Trophoblast cell (in vitro differentiated cells and primary cell): ENCODE results near the gene PDCD2.

Experiments used
- DNase-seq, 2 donors: peaks; one replicate each; pipeline ENCODE4 v3.0.0-alpha.2; 2016
- H2AFZ ChIP-seq: 2 replicates; pipeline ENCODE4 v1.6.1; 2013; ENCODE audit warnings: low read length, moderate library complexity, mild to moderate bottlenecking; ENCODE audit not compliant: insufficient read depth, poor library complexity
- H2AK5ac ChIP-seq: 2 replicates; pipeline ENCODE4 v1.6.1; 2013; ENCODE audit warnings: mild to moderate bottlenecking, low read length
- H2BK120ac ChIP-seq: 2 replicates; pipeline ENCODE4 v1.6.1; 2013; ENCODE audit warnings: low read length, mild to moderate bottlenecking, moderate library complexity; ENCODE audit not compliant: insufficient read depth, poor library complexity
- H2BK12ac ChIP-seq: 2 replicates; pipeline ENCODE4 v1.6.1; 2013; ENCODE audit warnings: mild to moderate bottlenecking, low read length, moderate library complexity
- H2BK5ac ChIP-seq: 2 replicates; pipeline ENCODE4 v1.6.1; 2013; ENCODE audit warnings: low read length, low read depth, moderate library complexity, mild to moderate bottlenecking; ENCODE audit not compliant: poor library complexity
- H3K14ac ChIP-seq: 2 replicates; pipeline ENCODE4 v1.6.1; 2013; ENCODE audit warnings: mild to moderate bottlenecking, low read length
- H3K18ac ChIP-seq: 2 replicates; pipeline ENCODE4 v1.6.1; 2013; ENCODE audit warnings: mild to moderate bottlenecking, low read length
- H3K23ac ChIP-seq: 2 replicates; pipeline ENCODE4 v1.6.1; 2013; ENCODE audit warnings: low read length
- H3K27ac ChIP-seq: 2 replicates; pipeline ENCODE4 v1.5.1; 2013; ENCODE audit warnings: low read depth, mild to moderate bottlenecking, inconsistent platforms, low read length, moderate library complexity
- H3K27me3 ChIP-seq: 2 replicates; pipeline ENCODE4 v1.6.1; 2013; ENCODE audit warnings: inconsistent platforms, mild to moderate bottlenecking, low read length, moderate library complexity; ENCODE audit not compliant: insufficient read depth
- H3K36me3 ChIP-seq, 2 experiments: 1 replicate in 1 of 2; 2 replicates in 1 of 2; pipeline ENCODE4 v1.6.1; 2013; ENCODE audit warnings: low read length in 2 of 2, mild to moderate bottlenecking in 2 of 2, moderate library complexity in 1 of 2; ENCODE audit not compliant: insufficient read depth in 2 of 2, control insufficient read depth in 1 of 2
- H3K4ac ChIP-seq: 2 replicates; pipeline ENCODE4 v1.6.1; 2013; ENCODE audit warnings: low read depth, mild to moderate bottlenecking, low read length, moderate library complexity
- H3K4me1 ChIP-seq, 2 experiments: 1 replicate in 1 of 2; 2 replicates in 1 of 2; pipeline ENCODE4 v1.6.1; 2013; ENCODE audit warnings: low read length in 2 of 2, mild to moderate bottlenecking in 2 of 2, moderate library complexity in 1 of 2; ENCODE audit not compliant: insufficient read depth in 2 of 2, control insufficient read depth in 1 of 2
- H3K4me2 ChIP-seq: 2 replicates; pipeline ENCODE4 v1.6.1; 2013; ENCODE audit warnings: inconsistent platforms, mild to moderate bottlenecking, low read length, moderate library complexity
- H3K4me3 ChIP-seq: 2 replicates; pipeline ENCODE4 v1.5.1; 2013; ENCODE audit warnings: mild to moderate bottlenecking, low read depth, low read length, inconsistent platforms
- H3K79me1 ChIP-seq: one replicate; pipeline ENCODE4 v1.6.1; 2013; ENCODE audit warnings: low read length
- H3K79me2 ChIP-seq: 2 replicates; pipeline ENCODE4 v1.6.1; 2013; ENCODE audit warnings: low read length, mild to moderate bottlenecking; ENCODE audit not compliant: control insufficient read depth, insufficient read depth, poor library complexity
- H3K9ac ChIP-seq: 2 replicates; pipeline ENCODE4 v1.6.1; 2013; ENCODE audit warnings: mild to moderate bottlenecking, low read length
- H3K9me3 ChIP-seq: 2 replicates; pipeline ENCODE4 v1.6.1; 2013; ENCODE audit warnings: low read depth, mild to moderate bottlenecking, control low read depth, inconsistent platforms, low read length; ENCODE audit not compliant: insufficient read depth
- H4K12ac ChIP-seq: 2 replicates; pipeline ENCODE4 v1.6.1; 2013; ENCODE audit warnings: low read depth, mild to moderate bottlenecking, low read length, moderate library complexity
- H4K8ac ChIP-seq: 2 replicates; pipeline ENCODE4 v1.6.1; 2013; ENCODE audit warnings: low read depth, mild to moderate bottlenecking, low read length, moderate library complexity
- H4K91ac ChIP-seq: one replicate; pipeline ENCODE4 v1.6.1; 2013; ENCODE audit warnings: low read depth, mild to moderate bottlenecking, low read length, moderate library complexity
- whole genome bisulfite sequencing: extraction: QIAGEN DNeasy Blood & Tissue Kit; methylation state at CpG from one replicate; pipeline ENCODE4 v1.1.7; 2013; ENCODE audit warnings: missing lambda C conversion rate; ENCODE audit not compliant: insufficient read length, insufficient coverage; ENCODE audit errors: extremely low coverage; 5-methylcytosine and 5-hydroxymethylcytosine counted together

PDCD2 gene

DNA sequence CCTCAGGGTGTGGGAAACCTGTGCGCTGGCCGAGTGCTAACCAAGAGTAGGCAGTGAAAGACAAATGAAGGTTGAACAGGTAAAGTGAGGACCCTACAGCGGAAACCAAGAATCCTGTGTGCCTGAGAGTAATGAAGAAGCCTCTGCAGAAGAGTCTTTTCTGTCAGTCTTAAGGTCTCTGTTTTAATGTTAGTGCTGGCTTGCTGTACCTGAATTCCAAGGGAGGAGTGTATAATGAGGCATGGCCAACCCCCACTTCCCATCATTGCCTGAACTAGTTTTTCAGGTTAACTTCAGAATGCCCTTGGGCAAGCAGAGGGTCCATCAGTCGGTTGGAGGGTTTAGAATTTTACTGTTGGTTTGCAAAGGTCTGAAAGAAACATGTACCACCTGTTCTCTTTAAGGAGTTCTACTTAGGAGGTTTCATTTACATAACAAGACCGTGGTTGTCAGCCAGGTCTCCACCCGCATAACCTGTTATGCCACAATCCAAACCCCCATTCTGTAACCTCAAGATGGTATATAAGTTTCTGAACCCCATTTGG lies 589 bp upstream of the PDCD2 start:
- Histone ChIP-seq H3K9me3 (no peaks in the 10 kb centered on the region), H4K8ac (peak overlapping the region; percentile 96), H3K18ac (peak overlapping the region; percentile 93), H3K79me1 (peaks cover 9% of the 10 kb centered on the region), H2BK120ac (peak overlapping the region; percentile 93), H3K36me3 (peaks cover 4 to 13% of the 10 kb centered on the region in 2 experiments), H3K23ac (no peak overlapping the region), H3K14ac (peak overlapping the region; percentile 97), H3K27ac (peak overlapping the region; percentile 96), H4K91ac (peak overlapping the region; percentile 95), H4K12ac (peak overlapping the region; percentile 93), H3K79me2 (peaks cover 8% of the 10 kb centered on the region), H3K4me2 (peak overlapping the region; percentile 93), H3K4me3 (peak overlapping the region; percentile 98), H3K4ac (peak overlapping the region; percentile 92), H2BK5ac (peak overlapping the region; percentile 94), H3K9ac (peak overlapping the region; percentile 92), H2BK12ac (peak overlapping the region; percentile 93), H3K27me3 (no peaks in the 10 kb centered on the region), H3K4me1 (peaks cover 4 to 7% of the 10 kb centered on the region in 2 experiments), H2AFZ (peak overlapping the region; percentile 97), H2AK5ac (peak overlapping the region; percentile 88)
- peak in 1 of 2 donors; percentile 42 for DNase-seq
- WGBS: no CpG with 5 or more reads among the region's 6 CpGs

- no peak overlapping the region for H2BK5ac ChIP-seq
- WGBS: no CpG with 5 or more reads among the region's 12 CpGs
Measured at GRCh38 chr6:170583756-170584180, 669 bp downstream of the PDCD2 start.

GRCh38 chr6:170578909-170579308 lies 5.5 kb downstream of the PDCD2 start:
- Histone ChIP-seq H4K91ac (no peak overlapping the region), H3K9me3 (no peaks in the 10 kb centered on the region), H3K9ac (no peak overlapping the region), H2BK12ac (no peak overlapping the region), H3K79me2 (peaks cover under 1% of the 10 kb centered on the region), H3K23ac (no peak overlapping the region), H3K79me1 (peaks cover under 1% of the 10 kb centered on the region), H4K8ac (no peak overlapping the region), H2BK120ac (no peak overlapping the region), H2BK5ac (no peak overlapping the region), H3K27ac (no peak overlapping the region), H3K14ac (no peak overlapping the region), H3K4me2 (no peak overlapping the region), H2AFZ (no peak overlapping the region), H3K18ac (no peak overlapping the region), H2AK5ac (no peak overlapping the region), H3K4me3 (no peak overlapping the region), H3K4ac (no peak overlapping the region), H4K12ac (no peak overlapping the region), H3K36me3 (peaks cover 8 to 27% of the 10 kb centered on the region in 2 experiments), H3K27me3 (no peaks in the 10 kb centered on the region), H3K4me1 (peaks cover 0 to 2% of the 10 kb centered on the region in 2 experiments)
- no peak for DNase-seq

More at GRCh38 chr6:170583756-170584180, 669 bp downstream of the PDCD2 start:
- Histone ChIP-seq H3K27ac (peak overlapping the region; percentile 96), H3K23ac (no peak overlapping the region), H3K36me3 (peaks cover 4 to 15% of the 10 kb centered on the region in 2 experiments), H4K91ac (peak overlapping the region; percentile 94), H3K4me3 (peak overlapping the region; percentile 98), H2AFZ (peak overlapping the region; percentile 94), H3K4ac (peak overlapping the region; percentile 87), H3K14ac (peak overlapping the region; percentile 86), H3K9me3 (no peaks in the 10 kb centered on the region), H2BK12ac (no peak overlapping the region), H3K18ac (peak overlapping the region; percentile 58), H3K79me2 (peaks cover 8% of the 10 kb centered on the region), H3K4me2 (peak overlapping the region; percentile 93), H3K9ac (peak overlapping the region; percentile 91), H3K4me1 (peaks cover 4 to 7% of the 10 kb centered on the region in 2 experiments), H4K8ac (peak overlapping the region; percentile 86), H3K79me1 (peaks cover 9% of the 10 kb centered on the region), H2BK120ac (peak overlapping the region; percentile 71), H2AK5ac (no peak overlapping the region), H3K27me3 (no peaks in the 10 kb centered on the region), H4K12ac (peak overlapping the region; percentile 94)
- DNase-seq: peak in 1 of 2 donors; percentile 18

- peak in 1 of 2 donors; percentile 5 for DNase-seq
- H4K91ac ChIP-seq: no peak overlapping the region
- H3K4ac ChIP-seq: no peak overlapping the region
- no peak overlapping the region for H2BK5ac ChIP-seq
- H3K36me3 ChIP-seq: peaks cover 10 to 29% of the 10 kb centered on the region in 2 experiments
- H3K79me2 ChIP-seq: no peaks in the 10 kb centered on the region
- H4K12ac ChIP-seq: no peak overlapping the region
- no peaks in the 10 kb centered on the region for H3K79me1 ChIP-seq
- no peak overlapping the region for H2BK120ac ChIP-seq
- no peak overlapping the region for H3K9ac ChIP-seq
- H3K4me2 ChIP-seq: no peak overlapping the region
- H2AFZ ChIP-seq: no peak overlapping the region
- H3K9me3 ChIP-seq: no peaks in the 10 kb centered on the region
- no peaks in the 10 kb centered on the region for H3K27me3 ChIP-seq
- H3K4me1 ChIP-seq: no peaks in the 10 kb centered on the region
- no peak overlapping the region for H4K8ac ChIP-seq
- no peak overlapping the region for H3K14ac ChIP-seq
- H3K18ac ChIP-seq: no peak overlapping the region
- H3K4me3 ChIP-seq: no peak overlapping the region
- no peak overlapping the region for H2BK12ac ChIP-seq
- no CpG with 5 or more reads among the region's 1 CpG for WGBS
- no peak overlapping the region for H2AK5ac ChIP-seq
- no peak overlapping the region for H3K27ac ChIP-seq
- H3K23ac ChIP-seq: no peak overlapping the region
Measured at GRCh38 chr6:170575250-170575649, 9.2 kb downstream of the PDCD2 start.
